Gastroesophageal sphincter (tissue), 4 donors: ENCODE measurements around the gene PNMA6E. TPM values are rescaled to one million over a fixed set of nuclear protein-coding genes. Genes with fewer than 3 reads are reported as not detected.

Experiments
- ATAC-seq: fragments of 150-250 bp; one replicate; pipeline ENCODE4 v1.9.1; 2016; ENCODE audit warnings: mild to moderate bottlenecking, moderate library complexity
- H3K27ac ChIP-seq, 4 donors: fragments of 200-600 bp; sonication (generic) in 3 of 4; 1 replicate in 3 of 4; 2 replicates in 1 of 4; pipeline ENCODE4 v1.5.1; 2016 to 2019
- H3K27me3 ChIP-seq: fragments of 200-600 bp; sonication (generic); one replicate; pipeline ENCODE4 v1.5.1; 2019
- H3K36me3 ChIP-seq, 2 donors: fragments of 200-600 bp; sonication (generic); one replicate each; pipeline ENCODE4 v1.5.1; 2019; ENCODE audit warnings: control low read depth in 1 of 2
- H3K4me1 ChIP-seq, 3 donors: fragments of 200-600 bp; sonication (generic); 1 replicate in 2 of 3; 2 replicates in 1 of 3; pipeline ENCODE4 v1.5.1; 2016 to 2019; ENCODE audit warnings: control low read depth in 2 of 3
- H3K4me3 ChIP-seq, 2 donors: fragments of 200-600 bp; sonication (generic); one replicate each; pipeline ENCODE4 v1.5.1; 2019; ENCODE audit warnings: mild to moderate bottlenecking in 1 of 2, moderate library complexity in 1 of 2
- H3K9me3 ChIP-seq, 3 donors: fragments of 200-600 bp; sonication (generic); one replicate each; pipeline ENCODE4 v1.5.1; 2017 to 2019; ENCODE audit warnings: control low read depth in 2 of 3
- CTCF ChIP-seq, 4 experiments: fragments of 200-600 bp in 2 of 4; fragments of 450-650 bp in 2 of 4; sonication (generic) in 1 of 4; IDR thresholded peaks; one replicate each; pipeline ENCODE4 v1.5.1; 2017 to 2019; ENCODE audit warnings: antibody characterized with exemption in 4 of 4, mild to moderate bottlenecking in 2 of 4, moderate library complexity in 2 of 4
- EP300 ChIP-seq: sonication (generic); formaldehyde crosslinking; IDR thresholded peaks from one replicate; pipeline ENCODE4 v1.6.1; 2017; ENCODE audit warnings: antibody characterized with exemption, mild to moderate bottlenecking
- POLR2A ChIP-seq, 2 donors: fragments of 450-650 bp; IDR thresholded peaks; one replicate each; pipeline ENCODE4 v1.6.1; 2017; ENCODE audit warnings: antibody characterized with exemption in 2 of 2, mild to moderate bottlenecking in 2 of 2, moderate library complexity in 1 of 2
- POLR2AphosphoS5 ChIP-seq: sonication (generic); formaldehyde crosslinking; IDR thresholded peaks from one replicate; pipeline ENCODE4 v1.6.1; 2017; ENCODE audit warnings: antibody characterized with exemption
- WGBS, 2 donors: methylation state at CpG; one replicate each; pipeline ENCODE4 v1.1.5; 2018; ENCODE audit warnings: low coverage in 1 of 2; 5-methylcytosine and 5-hydroxymethylcytosine counted together
- total RNA-seq, 4 donors: library from RNA; depleted of rRNA; stranded (reverse); fragments of >200 nt; gene quantifications; one replicate each; pipeline ENCODE4 v1.1.0, GENCODE V29; 2016

Gene PNMA6E
- total RNA-seq, 4 donors from 2014 or later = not detected

- WGBS, 2 donors = no CpG with 5 or more reads among the region's 12 CpGs
- Histone ChIP-seq H3K27ac (no peak overlapping the region), H3K4me3 (no peak overlapping the region), H3K36me3 (no peaks in the 10 kb centered on the region), H3K9me3 (no peaks in the 10 kb centered on the region), H3K4me1 (peaks cover 0 to 23% (median 0%) of the 10 kb centered on the region in 3 donors), H3K27me3 (no peaks in the 10 kb centered on the region)
- no peak for ATAC-seq
- no peak for TF ChIP-seq POLR2A (IDR thresholded peaks at IDR 0.05)
- TF ChIP-seq EP300 = no peak
- no peak for TF ChIP-seq POLR2AphosphoS5
- TF ChIP-seq CTCF (IDR thresholded peaks at IDR 0.05) = no peak
Measured at GRCh38 chrX:153408871-153409351, 7.8 kb upstream of the PNMA6E start.

GRCh38 chrX:153408221-153408721 is 7.1 kb upstream of the PNMA6E start:
- Histone ChIP-seq H3K4me3 (no peak overlapping the region), H3K27ac (no peak overlapping the region), H3K27me3 (no peaks in the 10 kb centered on the region), H3K36me3 (no peaks in the 10 kb centered on the region), H3K4me1 (peaks cover 0 to 23% (median 0%) of the 10 kb centered on the region in 3 donors), H3K9me3 (no peaks in the 10 kb centered on the region)
- no CpG with 5 or more reads among the region's 10 CpGs for WGBS, 2 donors
- TF ChIP-seq POLR2AphosphoS5 (no peak), POLR2A (IDR thresholded peaks at IDR 0.05) (no peak), CTCF (IDR thresholded peaks at IDR 0.05) (no peak), EP300 (no peak)
- no peak for ATAC-seq

- WGBS, 2 donors = no CpG with 5 or more reads among the region's 3 CpGs
- TF ChIP-seq POLR2AphosphoS5 = no peak
- no peak for TF ChIP-seq CTCF (IDR thresholded peaks at IDR 0.05)
- no peak for TF ChIP-seq EP300
- TF ChIP-seq POLR2A (IDR thresholded peaks at IDR 0.05) = no peak
- ATAC-seq = no peak
- H3K27ac ChIP-seq = no peak overlapping the region
- no peaks in the 10 kb centered on the region for H3K27me3 ChIP-seq
- peaks cover 0 to 20% (median 0%) of the 10 kb centered on the region in 3 donors for H3K4me1 ChIP-seq
- H3K9me3 ChIP-seq = no peaks in the 10 kb centered on the region
- H3K4me3 ChIP-seq = no peak overlapping the region
- no peaks in the 10 kb centered on the region for H3K36me3 ChIP-seq
Measured at GRCh38 chrX:153407736-153408135, 6.6 kb upstream of the PNMA6E start.

GRCh38 chrX:153406903-153407302 is 5.8 kb upstream of the PNMA6E start:
- no peaks in the 10 kb centered on the region for H3K27me3 ChIP-seq
- H3K36me3 ChIP-seq = no peaks in the 10 kb centered on the region
- no peak overlapping the region for H3K4me3 ChIP-seq
- H3K9me3 ChIP-seq = no peaks in the 10 kb centered on the region
- H3K27ac ChIP-seq = no peak overlapping the region
- TF ChIP-seq EP300 = no peak
- no peak for TF ChIP-seq CTCF (IDR thresholded peaks at IDR 0.05)
- TF ChIP-seq POLR2A (IDR thresholded peaks at IDR 0.05) = no peak
- no peak for TF ChIP-seq POLR2AphosphoS5
- peaks cover 0 to 12% (median 0%) of the 10 kb centered on the region in 3 donors for H3K4me1 ChIP-seq
- no peak for ATAC-seq
- WGBS, 2 donors = 68% methylated on average over 5 of the region's 7 CpGs; no CpG with 5 or more reads in 1 of the 2 donors

- no peak for ATAC-seq
- H3K9me3 ChIP-seq = no peaks in the 10 kb centered on the region
- no peak overlapping the region for H3K4me3 ChIP-seq
- no peaks in the 10 kb centered on the region for H3K36me3 ChIP-seq
- WGBS, 2 donors = 60 to 100% methylated on average over 1 of the region's 9 CpGs
- H3K27me3 ChIP-seq = no peaks in the 10 kb centered on the region
- peaks cover 0 to 3% (median 0%) of the 10 kb centered on the region in 3 donors for H3K4me1 ChIP-seq
- no peak for TF ChIP-seq CTCF (IDR thresholded peaks at IDR 0.05)
- no peak for TF ChIP-seq EP300
- TF ChIP-seq POLR2AphosphoS5 = no peak
- TF ChIP-seq POLR2A (IDR thresholded peaks at IDR 0.05) = no peak
- no peak overlapping the region for H3K27ac ChIP-seq
Measured at GRCh38 chrX:153406011-153406410, 4.9 kb upstream of the PNMA6E start.
